Gastrocnemius medialis (tissue), 4 donors: Measurements from ENCODE around the gene NRF1. TPM values are rescaled to one million over a fixed set of nuclear protein-coding genes. Genes with fewer than 3 reads are reported as not detected.

Experiments used
- ATAC-seq, 2 donors: fragments of 150-250 bp; one replicate each; pipeline ENCODE4 v1.9.1; 2016
- DNase-seq, 2 donors: peaks; one replicate each; pipeline ENCODE4 v3.0.0-alpha.2; 2019
- H3K27ac ChIP-seq, 4 donors: fragments of 200-600 bp; sonication (generic); 1 replicate in 1 of 4; 2 replicates in 3 of 4; pipeline ENCODE4 v1.5.1; 2016 to 2018; ENCODE audit warnings: mild to moderate bottlenecking in 2 of 4, moderate library complexity in 1 of 4
- H3K27me3 ChIP-seq, 3 donors: fragments of 200-600 bp; sonication (generic) in 2 of 3; 1 replicate in 1 of 3; 2 replicates in 2 of 3; pipeline versions ENCODE4 v1.5.1 to v1.6.0; 2016 to 2019; ENCODE audit warnings: mild to moderate bottlenecking in 1 of 3, moderate library complexity in 1 of 3
- H3K36me3 ChIP-seq, 2 donors: fragments of 200-600 bp; sonication (generic) in 1 of 2; one replicate each; pipeline ENCODE4 v1.5.1; 2017 to 2018
- H3K4me1 ChIP-seq, 2 donors: fragments of 200-600 bp; sonication (generic) in 1 of 2; one replicate each; pipeline ENCODE4 v1.5.1; 2016 to 2017; ENCODE audit warnings: mild to moderate bottlenecking in 2 of 2
- H3K4me3 ChIP-seq, 4 donors: fragments of 200-600 bp; sonication (generic) in 3 of 4; 1 replicate in 1 of 4; 2 replicates in 3 of 4; pipeline ENCODE4 v1.5.1; 2016 to 2019; ENCODE audit warnings: mild to moderate bottlenecking in 2 of 4
- H3K9me3 ChIP-seq, 3 donors: fragments of 200-600 bp; sonication (generic) in 2 of 3; 1 replicate in 1 of 3; 2 replicates in 2 of 3; pipeline ENCODE4 v1.5.1; 2016 to 2019
- CTCF ChIP-seq, 5 experiments: fragments of 450-650 bp in 3 of 5; fragments of 200-600 bp in 2 of 5; sonication (generic) in 2 of 5; IDR thresholded peaks in 4 of 5; conservative IDR thresholded peaks in 1 of 5; 1 replicate in 4 of 5; 2 replicates in 1 of 5; pipeline ENCODE4 v1.5.1; 2016 to 2019; ENCODE audit warnings: antibody characterized with exemption in 5 of 5, mild to moderate bottlenecking in 3 of 5, moderate library complexity in 3 of 5
- POLR2A ChIP-seq, 2 donors: fragments of 450-650 bp; IDR thresholded peaks; one replicate each; pipeline ENCODE4 v1.6.1; 2017; ENCODE audit warnings: antibody characterized with exemption in 2 of 2, mild to moderate bottlenecking in 2 of 2, moderate library complexity in 2 of 2
- in situ Hi-C, 4 donors: fragments of 200-750 bp; cut with MboI; loops; one replicate each; pipeline versions ENCODE4 v1.15.0 to v1.8.0; 2017; ENCODE audit warnings: low sequenced_read_pairs in 4 of 4
- intact Hi-C: fragments of 100-400 bp; cut with DNase I; formaldehyde crosslinking; loops from one replicate; pipeline ENCODE4 v1.15.1; 2023; ENCODE audit warnings: low total_unique reads
- total RNA-seq, 4 donors: library from RNA; depleted of rRNA; stranded (reverse); fragments of >200 nt; gene quantifications; one replicate each; pipeline versions ENCODE4 v1.1.0 to v1.2.3, GENCODE V29; 2016

Gene NRF1
- total RNA-seq, 4 donors from 2014 or later, result 11.3 to 26.3 (median 18.0) TPM

GRCh38 chr7:129703751-129704150, 92.2 kb downstream of the NRF1 start:
- DNase-seq (no peak), ATAC-seq (no peak)
- Histone ChIP-seq H3K27ac (no peak overlapping the region), H3K36me3 (no peaks in the 10 kb centered on the region), H3K4me1 (no peaks in the 10 kb centered on the region), H3K9me3 (no peaks in the 10 kb centered on the region), H3K4me3 (no peak overlapping the region), H3K27me3 (no peaks in the 10 kb centered on the region)
- in situ Hi-C loops (no loop called here), intact Hi-C loops (no loop called here)
- TF ChIP-seq CTCF (IDR thresholded peaks at IDR 0.05 in 4 of 5, conservative IDR thresholded peaks at IDR 0.05 in 1 of 5) (no peak), POLR2A (IDR thresholded peaks at IDR 0.05) (no peak)

- DNase-seq (no peak), ATAC-seq (no peak)
- intact Hi-C loops (no loop called here), in situ Hi-C loops (no loop called here)
- Histone ChIP-seq H3K27ac (no peak overlapping the region), H3K9me3 (no peaks in the 10 kb centered on the region), H3K27me3 (no peaks in the 10 kb centered on the region), H3K4me3 (no peak overlapping the region), H3K4me1 (no peaks in the 10 kb centered on the region), H3K36me3 (peaks cover 0 to 40% of the 10 kb centered on the region in 2 donors)
- no peak for TF ChIP-seq POLR2A (IDR thresholded peaks at IDR 0.05)
- TF ChIP-seq CTCF (IDR thresholded peaks at IDR 0.05 in 4 of 5, conservative IDR thresholded peaks at IDR 0.05 in 1 of 5), result no peak
These were observed 96.5 kb downstream of the NRF1 start for GRCh38 chr7:129707910-129708499.

GRCh38 chr7:129713544-129713943, 102.0 kb downstream of the NRF1 start:
- Histone ChIP-seq H3K4me1 (no peaks in the 10 kb centered on the region), H3K36me3 (peaks cover 0 to 67% of the 10 kb centered on the region in 2 donors), H3K27ac (no peak overlapping the region), H3K4me3 (no peak overlapping the region), H3K27me3 (no peaks in the 10 kb centered on the region), H3K9me3 (no peaks in the 10 kb centered on the region)
- DNase-seq (no peak), ATAC-seq (no peak)
- in situ Hi-C loops, result no loop called here
- TF ChIP-seq CTCF (IDR thresholded peaks at IDR 0.05 in 4 of 5, conservative IDR thresholded peaks at IDR 0.05 in 1 of 5) (no peak), POLR2A (IDR thresholded peaks at IDR 0.05) (no peak)
- intact Hi-C loops, result no loop called here

- in situ Hi-C loops (no loop called here), intact Hi-C loops (no loop called here)
- no peaks in the 10 kb centered on the region for H3K9me3 ChIP-seq
- no peak for TF ChIP-seq POLR2A (IDR thresholded peaks at IDR 0.05)
- no peak for TF ChIP-seq CTCF (IDR thresholded peaks at IDR 0.05 in 4 of 5, conservative IDR thresholded peaks at IDR 0.05 in 1 of 5)
- DNase-seq (no peak), ATAC-seq (no peak)
- H3K27ac ChIP-seq, result no peak overlapping the region
- H3K4me3 ChIP-seq, result no peak overlapping the region
- H3K4me1 ChIP-seq, result no peaks in the 10 kb centered on the region
- no peaks in the 10 kb centered on the region for H3K27me3 ChIP-seq
- H3K36me3 ChIP-seq, result peaks cover 0 to 60% of the 10 kb centered on the region in 2 donors
These were observed 103.1 kb downstream of the NRF1 start for GRCh38 chr7:129714514-129715063.
